Fibroblast of skin of right biceps (primary cell): ENCODE data around the gene AFAP1.
A peak's percentile ranks its signal among the peaks of the same experiment; 100 is the strongest.

ENCODE experiments used
- DNase-seq: peaks from one replicate; pipeline ENCODE4 v3.0.0-alpha.2; 2013

The AFAP1 gene

DNA sequence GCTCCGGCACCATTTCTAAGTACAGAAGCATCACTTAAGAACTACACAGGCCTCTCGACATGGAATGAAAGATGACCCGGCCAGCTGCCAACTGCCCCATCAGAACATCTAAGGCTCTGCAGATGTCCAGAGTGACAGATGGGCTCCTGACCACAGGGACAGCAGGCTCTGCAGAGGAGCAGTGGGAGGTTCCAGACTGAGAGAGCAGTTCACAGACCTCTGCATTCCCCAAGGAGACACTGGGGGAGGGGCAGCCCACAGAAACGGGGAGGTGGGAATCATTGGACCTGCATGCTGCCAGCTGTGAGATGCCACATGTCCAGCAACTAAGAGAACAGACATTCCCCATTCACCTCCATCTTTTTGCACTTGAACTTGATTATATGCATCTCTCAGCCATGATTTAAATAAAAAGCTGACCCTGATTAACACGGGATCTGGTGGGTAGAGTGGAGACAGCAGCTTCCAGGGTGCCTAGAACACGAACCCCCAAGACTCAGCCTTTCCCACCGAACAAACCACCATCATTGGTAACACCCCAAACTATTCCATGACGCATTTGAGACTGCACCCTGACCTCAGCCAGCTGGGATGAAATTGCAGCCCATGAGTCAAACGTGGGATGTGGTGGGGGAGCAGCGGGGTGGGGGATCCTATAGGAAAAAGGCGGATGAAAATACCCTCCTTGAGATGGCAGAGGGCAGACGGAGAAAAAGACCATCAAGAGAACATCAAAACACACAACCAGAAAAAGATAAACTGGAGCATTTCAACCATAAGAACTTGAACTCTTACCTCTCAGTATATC is 47.2 kb downstream of the AFAP1 start:
- DNase-seq = peak; percentile 85

- DNase-seq = peak; percentile 96
Observed at GRCh38 chr4:7890635-7891393, 48.8 kb downstream of the AFAP1 start.

- DNase-seq = peak; percentile 72
Observed at GRCh38 chr4:7887436-7887835, 52.2 kb downstream of the AFAP1 start.

DNA sequence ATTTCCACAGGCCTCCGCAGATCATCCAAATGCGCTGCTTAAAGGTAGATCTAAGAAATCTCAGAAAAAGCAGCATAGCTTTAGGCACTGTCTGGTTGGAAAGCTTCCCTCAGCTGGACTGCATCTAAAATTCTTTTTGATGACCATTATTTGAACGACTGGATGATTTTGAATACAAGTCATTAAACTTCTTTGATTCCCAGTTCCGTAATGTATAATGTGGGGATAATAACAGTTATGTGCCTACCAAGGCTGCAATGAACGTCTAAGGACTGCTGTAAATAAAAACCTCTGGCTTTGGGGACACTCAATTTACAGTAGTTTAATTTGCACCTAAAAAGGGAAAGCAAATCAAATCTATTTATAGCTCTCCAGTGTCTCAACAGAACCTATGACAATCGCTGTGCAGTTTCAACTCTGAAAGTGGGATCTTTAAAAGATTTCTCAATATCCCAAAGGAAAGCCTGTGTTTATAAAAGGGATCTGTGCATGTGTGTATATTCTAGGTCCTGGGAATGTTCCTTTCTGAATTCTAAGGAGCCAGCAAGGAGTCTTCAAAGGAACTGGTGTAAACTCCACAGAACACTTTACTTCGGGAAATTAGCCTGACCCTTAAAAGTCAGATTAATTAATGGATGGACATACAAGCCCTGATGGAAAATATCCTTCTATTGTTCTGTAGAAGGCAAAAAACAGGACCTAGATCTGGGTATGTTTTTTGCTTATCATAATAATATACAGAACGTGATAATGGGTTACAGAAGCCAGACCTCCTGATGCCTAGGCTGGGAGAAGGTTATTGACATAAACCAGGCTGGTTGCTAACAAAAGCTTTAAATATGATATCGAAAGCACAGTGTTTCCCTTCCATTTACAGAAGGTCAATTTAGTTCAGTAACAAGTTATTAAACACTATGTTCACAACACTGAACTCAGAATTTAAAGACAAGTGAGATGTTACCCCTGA is 53.4 kb downstream of the AFAP1 start:
- DNase-seq = no peak

DNA sequence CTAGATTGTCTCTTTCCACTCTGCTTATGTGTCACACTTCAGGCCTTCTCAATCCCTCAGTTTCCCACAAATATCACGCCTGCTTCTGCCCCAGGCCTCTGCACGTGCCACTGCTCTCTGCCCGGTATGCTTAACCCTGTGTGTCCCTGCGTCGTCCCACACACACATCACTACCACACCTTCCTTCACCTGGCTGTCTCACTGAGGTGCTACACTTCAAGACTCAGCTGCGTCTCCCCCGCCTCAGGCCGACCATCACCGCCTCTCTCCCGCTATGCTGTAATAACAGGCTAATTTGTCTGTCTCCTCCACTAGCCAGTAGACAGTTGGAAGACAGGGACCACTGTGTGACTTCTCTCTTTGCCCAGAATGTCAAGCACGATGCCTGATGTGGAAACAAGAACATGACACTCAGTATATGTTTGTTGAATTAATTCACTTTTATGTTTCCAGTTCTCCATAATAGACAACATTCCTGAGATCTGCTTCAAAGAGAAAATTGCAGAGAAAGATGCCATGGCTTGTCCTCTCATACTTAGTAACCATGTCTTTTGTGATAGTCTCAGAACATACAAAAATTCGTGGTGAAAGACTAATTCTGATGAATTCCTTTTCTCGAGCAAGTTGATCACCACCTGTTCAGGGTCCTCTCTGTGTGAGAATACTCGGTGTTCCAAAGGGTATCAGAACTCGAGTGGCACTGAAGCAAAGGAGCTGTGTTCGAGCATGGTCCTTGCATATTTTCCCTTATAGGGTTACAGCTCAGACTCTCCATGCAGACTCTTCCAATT is 54.2 kb downstream of the AFAP1 start:
- no peak for DNase-seq

- DNase-seq = no peak
Observed at GRCh38 chr4:7880683-7881082, 59.0 kb downstream of the AFAP1 start.

DNA sequence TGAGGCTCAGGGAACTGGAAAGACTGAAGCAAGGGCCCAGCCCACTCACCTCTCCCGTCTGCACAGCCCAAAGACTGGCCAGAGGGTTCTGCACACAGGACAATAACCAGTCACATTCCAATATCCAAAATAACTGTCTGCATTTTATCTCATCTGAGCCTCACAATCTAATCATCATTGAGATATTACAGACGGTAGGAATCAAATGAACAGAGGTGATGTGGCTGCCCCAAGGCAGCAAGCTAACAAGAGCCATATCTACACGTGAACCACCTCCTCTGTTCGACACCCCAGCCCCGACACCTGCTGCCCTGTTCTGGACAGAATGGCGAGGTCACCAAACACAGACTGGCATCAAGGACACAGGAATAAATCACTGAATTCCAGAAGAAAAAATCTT is 60.5 kb downstream of the AFAP1 start:
- no peak for DNase-seq

- DNase-seq = no peak
Observed at GRCh38 chr4:7878323-7878722, 61.3 kb downstream of the AFAP1 start.

DNA sequence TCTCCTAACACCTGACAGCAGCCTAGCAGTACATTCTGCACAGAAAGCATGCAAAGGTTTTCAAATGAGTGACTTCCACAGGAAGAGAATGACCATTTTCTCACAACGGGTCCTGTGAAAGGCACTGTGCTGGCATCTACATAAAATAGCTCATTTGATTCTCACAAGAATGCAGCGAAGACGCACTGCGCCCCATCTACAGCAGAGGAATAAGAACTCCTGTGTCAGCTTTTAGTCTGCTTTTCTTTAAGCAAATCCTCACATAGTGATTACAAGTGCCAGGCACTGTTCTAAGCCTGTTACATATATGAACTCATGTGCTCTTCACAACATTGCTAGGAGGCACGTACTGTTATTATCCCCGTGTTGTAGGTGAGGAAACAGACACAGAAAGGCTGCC is 62.5 kb downstream of the AFAP1 start:
- DNase-seq = no peak

DNA sequence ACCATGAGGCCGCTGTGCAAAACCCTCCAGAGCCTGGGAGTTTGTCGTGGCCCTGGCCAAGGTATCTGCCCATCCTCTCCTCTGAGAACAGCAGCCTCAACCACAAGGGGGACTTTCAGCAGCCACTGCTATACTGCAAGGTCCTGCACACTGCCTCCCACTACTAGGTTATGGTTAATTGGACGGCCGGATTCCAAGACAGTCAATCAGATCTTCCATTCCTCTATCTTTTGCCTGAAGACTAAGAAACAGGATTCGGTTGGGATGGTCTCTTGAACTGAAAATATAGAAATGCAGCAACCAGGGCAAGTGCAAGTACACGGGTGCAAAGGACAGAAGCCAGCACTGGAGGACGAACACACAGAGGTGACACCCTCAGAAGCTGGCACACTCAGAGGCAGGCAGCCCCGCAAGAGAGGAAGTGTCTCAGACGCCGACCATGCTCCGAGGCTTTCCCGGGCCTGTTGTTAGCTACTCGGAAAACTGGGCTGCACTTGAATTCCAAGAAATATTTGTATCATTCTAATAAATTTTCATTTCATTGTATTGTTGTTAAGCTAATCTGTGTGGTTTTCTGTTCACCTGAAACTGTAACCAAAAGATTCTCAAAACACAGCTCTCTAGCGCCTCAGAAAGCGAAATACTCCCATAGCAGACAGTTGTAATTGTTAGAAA is 63.3 kb downstream of the AFAP1 start:
- DNase-seq = peak; percentile 76

GRCh38 chr4:7874838-7875237 is 64.8 kb downstream of the AFAP1 start:
- no peak for DNase-seq

GRCh38 chr4:7873881-7874280 is 65.8 kb downstream of the AFAP1 start:
- no peak for DNase-seq

- DNase-seq = peak; percentile 95
Observed at GRCh38 chr4:7872264-7872771, 67.3 kb downstream of the AFAP1 start.

DNA sequence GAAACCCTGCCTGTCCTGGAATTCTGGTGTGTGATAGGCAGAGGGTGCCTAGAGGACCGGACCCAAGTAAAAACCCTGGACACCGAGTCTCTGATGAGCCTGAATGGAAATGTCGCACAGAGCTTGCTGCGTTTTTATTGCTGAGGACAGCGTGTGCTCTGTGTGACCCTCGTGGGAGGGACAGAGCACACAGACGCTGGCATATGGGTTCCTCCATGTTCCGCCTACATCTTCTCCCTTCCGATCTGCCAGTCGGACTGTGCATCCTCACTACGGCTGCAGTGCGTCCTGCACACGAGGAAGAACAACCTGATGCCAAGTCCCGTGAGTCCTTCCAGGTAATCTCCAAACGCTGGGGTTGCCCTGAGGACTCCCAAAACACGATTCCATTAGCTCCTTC is 68.3 kb downstream of the AFAP1 start:
- DNase-seq = no peak

DNA sequence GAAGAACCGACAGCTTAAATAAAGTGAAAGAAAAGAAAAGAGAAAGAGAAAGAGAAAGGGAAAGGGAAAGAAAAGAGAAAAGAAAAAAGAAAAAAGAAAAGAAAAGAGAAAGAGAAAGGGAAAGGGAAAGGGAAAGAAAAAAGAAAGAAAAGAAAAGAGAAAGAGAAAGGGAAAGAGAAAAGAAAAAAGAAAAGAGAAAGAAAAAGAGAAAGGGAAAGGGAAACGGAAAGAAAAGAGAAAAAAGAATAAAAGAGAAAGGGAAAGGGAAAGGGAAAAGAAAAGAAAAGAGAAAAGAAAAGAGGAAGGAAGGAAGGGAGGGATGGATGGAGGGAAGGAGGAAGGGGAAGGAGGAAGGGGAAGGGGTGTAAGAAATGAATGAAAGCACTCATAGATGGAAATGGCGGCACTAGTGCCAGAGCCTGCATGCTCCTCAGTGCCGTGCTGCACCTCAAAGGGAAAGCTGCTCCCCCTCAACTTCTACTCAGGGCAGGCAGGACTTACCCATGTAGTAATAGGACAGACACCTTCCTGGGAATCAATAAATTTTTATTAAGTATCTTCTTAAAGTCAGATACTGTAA is 70.7 kb downstream of the AFAP1 start:
- DNase-seq = no peak

- DNase-seq = no peak
Observed at GRCh38 chr4:7868436-7868775, 71.3 kb downstream of the AFAP1 start.

- DNase-seq = peak; percentile 63
Observed at GRCh38 chr4:7867701-7868435, 71.8 kb downstream of the AFAP1 start.

DNA sequence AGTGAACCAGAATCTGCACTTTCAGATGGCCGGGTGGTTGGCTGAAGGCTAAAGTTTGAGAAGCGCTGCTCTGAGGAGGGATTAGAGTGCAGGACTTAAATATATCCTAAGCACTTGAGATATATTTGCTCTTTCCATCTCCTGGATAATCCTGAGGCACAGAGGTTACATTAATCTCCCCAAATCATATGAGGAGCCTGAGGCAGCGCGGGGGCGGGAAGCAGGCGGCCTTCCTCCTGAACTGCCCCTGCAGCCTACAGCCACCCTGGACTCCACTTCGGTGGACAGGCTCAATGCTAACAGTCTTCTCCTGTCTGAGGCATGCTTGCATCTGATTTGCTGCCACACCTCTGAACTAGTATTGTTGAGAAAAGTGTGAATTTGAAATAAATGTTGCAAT is 72.5 kb downstream of the AFAP1 start:
- no peak for DNase-seq

GRCh38 chr4:7865533-7865932 is 74.1 kb downstream of the AFAP1 start:
- DNase-seq = no peak

- no peak for DNase-seq
Observed at GRCh38 chr4:7864685-7865084, 75.0 kb downstream of the AFAP1 start.
